ENCODE measurements around the gene IL23A.
A peak's percentile ranks its signal among the peaks of the same experiment; 100 is the strongest.

Gene IL23A

GRCh38 chr12:56362130-56363059 lies 23.7 kb downstream of the IL23A start, which contains the start of gene APOF:
Gene APOF, minus strand, starts transcription at chr12:56362857. Its CDS starts 112 bp downstream, at chr12:56362745.
- no peak for DNase-seq

DNA sequence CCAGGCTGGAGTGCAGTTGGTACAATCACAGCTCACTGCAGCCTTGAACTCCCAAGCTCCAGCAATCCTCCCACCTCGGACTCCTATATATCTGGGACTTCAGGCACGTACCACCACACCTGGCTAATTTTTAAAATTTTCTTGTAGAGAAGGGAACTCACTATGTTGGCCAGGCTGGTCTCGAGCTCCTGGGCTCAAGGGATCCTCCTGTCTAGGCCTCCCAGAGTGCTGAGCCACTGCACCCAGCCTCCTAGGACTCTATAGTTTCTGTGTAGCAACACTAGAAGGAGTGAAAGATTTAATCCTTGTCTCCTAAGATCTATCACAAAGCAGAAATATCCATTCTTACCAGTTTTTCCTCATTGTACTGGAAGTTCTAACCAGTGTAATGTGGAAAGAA lies 28.3 kb downstream of the IL23A start:
- DNase-seq, result no peak

DNA sequence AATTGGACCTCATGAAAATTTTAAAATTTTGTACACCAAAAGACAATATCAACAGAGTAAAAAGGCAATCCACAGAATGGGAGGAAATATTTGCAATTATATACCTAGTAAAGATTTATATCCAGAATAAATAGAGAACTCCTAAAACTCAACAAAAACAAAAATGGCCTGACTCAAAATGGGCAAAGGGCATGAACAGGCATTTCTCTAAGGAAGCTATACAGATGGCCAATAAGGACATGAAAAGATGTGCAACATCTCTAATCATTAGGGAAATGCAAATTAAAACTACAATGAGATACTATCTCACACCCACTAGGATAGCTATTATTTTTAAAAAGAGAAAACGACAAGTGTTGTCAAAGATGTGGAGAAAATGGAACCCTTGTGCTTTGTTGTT lies 34.8 kb downstream of the IL23A start:
- DNase-seq, result no peak

- DNase-seq, result no peak
These were observed 36.3 kb downstream of the IL23A start for GRCh38 chr12:56374726-56375597.

GRCh38 chr12:56375598-56376434 lies 37.1 kb downstream of the IL23A start:
- peak; percentile 53 for DNase-seq

- no peak for DNase-seq
These were observed 38.8 kb downstream of the IL23A start for GRCh38 chr12:56377310-56377988.

GRCh38 chr12:56377989-56378316 lies 39.3 kb downstream of the IL23A start:
- DNase-seq, result no peak

DNA sequence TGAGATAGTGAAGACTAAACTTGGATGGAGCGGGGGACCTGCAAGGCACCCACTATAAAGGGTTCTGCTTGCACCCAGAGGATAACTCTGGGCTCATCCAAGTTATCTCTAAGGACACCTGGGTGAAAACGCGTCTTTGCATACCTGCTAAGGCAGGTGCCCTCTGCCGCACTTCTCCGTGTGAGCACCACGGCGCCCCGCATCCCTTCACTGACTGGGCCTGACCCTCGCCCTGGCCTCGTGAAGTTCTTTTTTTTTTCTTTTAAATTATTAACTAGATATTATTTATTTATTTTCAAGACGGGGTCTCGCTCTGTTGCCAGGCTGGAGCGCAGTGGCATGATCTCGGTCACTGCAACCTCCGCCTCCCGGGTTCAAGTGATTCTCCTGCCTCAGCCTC lies 43.9 kb downstream of the IL23A start:
- DNase-seq, result no peak

DNA sequence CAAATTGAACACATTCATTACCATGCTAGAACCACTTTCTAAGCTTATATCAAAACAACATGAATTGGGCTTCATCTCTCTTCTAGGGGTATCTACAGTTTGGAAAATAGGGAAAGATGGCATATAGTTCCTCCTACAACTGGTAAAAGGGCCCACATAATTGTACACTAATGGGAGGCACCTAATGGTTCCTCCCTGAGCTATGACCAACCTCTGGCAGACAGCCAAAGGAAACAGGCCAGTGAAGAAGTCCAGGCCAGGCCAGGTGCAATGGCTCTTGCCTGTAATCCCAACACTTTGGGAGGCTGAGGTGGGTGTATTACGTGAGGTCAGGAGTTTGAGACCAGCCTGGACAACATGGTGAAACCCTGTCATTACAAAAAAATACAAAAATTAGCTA lies 47.2 kb downstream of the IL23A start:
- DNase-seq, result no peak

DNA sequence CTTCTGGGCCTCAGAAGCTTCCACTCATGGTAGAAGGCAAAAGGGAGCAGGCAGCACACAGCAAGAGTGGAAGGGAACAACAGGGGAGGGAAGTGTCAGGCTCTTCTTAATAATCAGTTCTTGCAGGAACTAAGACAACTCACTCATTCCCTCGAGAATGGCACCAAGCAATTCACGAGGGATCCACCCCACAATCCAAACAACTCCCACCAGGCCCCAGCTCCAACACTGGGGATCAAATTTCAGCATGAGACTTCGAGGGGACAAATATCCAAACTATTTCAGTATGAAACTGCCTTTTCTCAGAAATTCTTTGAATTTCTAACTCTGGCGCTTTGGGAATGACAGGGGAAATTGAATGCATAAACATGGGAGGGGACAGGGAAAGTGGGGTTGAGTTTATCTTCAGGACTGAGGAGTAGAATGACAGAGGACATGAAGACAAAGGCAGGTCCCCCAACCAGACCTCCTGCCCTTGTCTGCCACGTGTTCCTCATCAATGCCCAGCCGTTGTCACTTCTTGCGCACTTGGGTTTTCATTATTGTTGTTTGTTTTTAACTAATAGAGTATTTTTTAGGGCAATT lies 48.6 kb downstream of the IL23A start:
- DNase-seq, result no peak

DNA sequence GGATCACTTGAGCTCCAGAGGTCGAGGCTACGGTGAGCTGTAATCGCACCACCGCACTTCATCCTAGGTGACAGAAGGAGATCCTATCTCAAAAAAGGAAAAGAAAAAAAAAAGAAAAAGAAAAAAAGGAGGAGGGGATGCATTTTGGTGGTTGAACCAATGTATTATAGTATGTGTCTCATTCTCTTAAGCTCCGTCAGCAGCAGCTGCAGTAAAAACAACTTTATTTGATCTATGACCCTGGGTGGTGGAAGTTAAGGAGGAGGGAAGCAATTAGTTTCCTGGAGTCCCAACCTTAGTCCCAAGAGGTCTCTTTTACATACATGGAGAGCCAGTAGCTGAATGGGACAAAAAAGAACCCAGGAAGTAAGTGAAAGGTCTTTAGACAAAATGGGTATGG lies 50.7 kb downstream of the IL23A start:
- no peak for DNase-seq
